Gastroesophageal sphincter (tissue), 3 donors: ENCODE data around the gene GABBR1.

Source experiments
- CTCF ChIP-seq, 4 experiments: fragments of 200-600 bp in 2 of 4; fragments of 450-650 bp in 2 of 4; sonication (generic) in 1 of 4; IDR thresholded peaks; one replicate each; pipeline ENCODE4 v1.5.1; 2017 to 2019; ENCODE audit warnings: antibody characterized with exemption in 4 of 4, mild to moderate bottlenecking in 2 of 4, moderate library complexity in 2 of 4
- POLR2A ChIP-seq, 2 donors: fragments of 450-650 bp; IDR thresholded peaks; one replicate each; pipeline ENCODE4 v1.6.1; 2017; ENCODE audit warnings: antibody characterized with exemption in 2 of 2, mild to moderate bottlenecking in 2 of 2, moderate library complexity in 1 of 2

GRCh38 chr6:29676981-29677601, 44.1 kb upstream of the GABBR1 start:
- no peak for TF ChIP-seq CTCF (IDR thresholded peaks at IDR 0.05)
- TF ChIP-seq POLR2A (IDR thresholded peaks at IDR 0.05): no peak
